GDM1 (cell line): ENCODE results near the gene CEP95.
"Not testable (repeated sequence)": the region's sequence is repeated elsewhere in the genome, so short reads cannot be mapped to it uniquely, and the experiment has no call there.

Experiments
- DNase-seq: peaks from one replicate; lab custom pipeline; 2025; lab: John Stamatoyannopoulos, UW

CEP95 gene

DNA sequence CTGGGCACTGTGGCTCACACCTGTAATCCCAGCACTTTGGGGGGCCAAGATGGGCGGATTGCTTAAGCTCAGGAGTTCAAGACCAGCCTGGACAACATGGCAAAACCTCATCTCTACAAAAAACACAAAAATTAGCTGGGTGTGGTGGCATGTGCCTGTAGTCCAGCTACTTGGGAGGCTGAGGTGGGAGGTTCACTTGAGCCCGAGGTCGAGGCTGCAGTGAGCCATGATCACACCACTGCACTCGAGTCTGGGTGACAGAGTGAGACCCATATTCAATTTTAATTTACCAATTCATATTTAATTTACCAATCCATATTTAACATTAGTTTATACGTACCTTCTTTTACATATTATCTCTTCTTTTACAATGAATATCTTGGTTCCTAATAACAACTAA, 11.5 kb upstream of the CEP95 start:
- not testable (repeated sequence) for DNase-seq

DNA sequence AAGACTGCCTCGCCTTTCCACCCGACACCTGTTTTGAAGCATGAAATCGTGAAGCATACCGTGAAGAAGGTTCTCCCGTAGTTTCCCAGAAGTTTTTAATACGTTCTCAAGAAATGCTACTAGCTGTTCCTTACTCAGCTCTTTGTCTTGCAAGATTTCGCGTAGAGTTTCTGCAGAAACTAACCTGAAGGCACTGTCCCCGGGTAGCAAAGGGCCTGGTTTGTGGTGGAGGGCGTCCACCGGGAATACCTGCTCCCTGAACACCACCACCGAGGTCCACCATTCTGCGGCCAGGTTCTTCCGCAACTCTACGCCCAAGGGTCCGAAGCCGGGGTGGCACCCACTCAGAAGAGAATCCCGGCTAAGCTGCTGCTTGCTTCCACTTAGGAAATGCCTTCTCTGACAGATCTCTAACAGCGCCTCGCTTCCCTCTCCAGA, 10.4 kb upstream of the CEP95 start:
- DNase-seq = no peak

DNA sequence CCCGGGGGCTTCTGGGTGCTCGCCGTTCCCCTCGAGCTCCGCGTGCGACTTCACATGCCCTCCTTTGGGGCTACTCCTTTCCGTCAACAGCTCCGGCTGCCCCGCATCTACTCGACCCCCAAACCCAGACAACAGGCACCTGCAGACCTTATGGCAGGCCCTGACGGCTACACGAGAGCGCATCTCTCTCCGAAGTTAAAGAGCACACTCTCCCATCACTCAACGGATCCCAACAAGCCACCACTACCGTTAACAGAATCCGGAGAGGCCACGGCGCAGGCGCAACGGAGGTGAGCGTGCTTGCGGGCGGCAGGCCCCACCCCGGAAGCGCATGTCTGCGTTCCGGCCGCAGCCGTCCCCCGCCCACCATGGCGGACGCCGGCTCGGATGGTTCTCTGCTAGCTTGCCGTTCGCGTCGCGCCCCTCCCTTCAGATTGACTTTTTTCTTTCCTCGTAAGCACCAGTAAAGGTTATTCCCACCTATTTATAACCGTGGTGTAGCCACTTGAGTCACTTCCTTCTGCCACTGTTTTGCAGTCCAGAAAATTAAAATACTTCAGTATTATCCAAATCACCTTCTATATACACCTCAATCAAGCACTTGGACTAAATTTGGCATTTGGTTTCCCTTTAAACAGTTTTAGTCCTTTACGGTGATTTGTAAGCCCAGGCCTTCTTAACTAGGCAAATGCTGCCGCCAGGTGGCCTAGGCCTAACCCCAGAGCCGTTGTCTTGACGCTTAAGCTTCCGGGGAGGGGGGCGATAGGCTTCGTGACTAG, 9.8 kb upstream of the CEP95 start, which contains the start of gene POLG2:
Gene POLG2, minus strand, starts transcription at position 269 of the 779 bp plus-strand sequence. Its CDS starts 86 bp downstream, at position 183.
- peak; percentile 90 for DNase-seq

DNA sequence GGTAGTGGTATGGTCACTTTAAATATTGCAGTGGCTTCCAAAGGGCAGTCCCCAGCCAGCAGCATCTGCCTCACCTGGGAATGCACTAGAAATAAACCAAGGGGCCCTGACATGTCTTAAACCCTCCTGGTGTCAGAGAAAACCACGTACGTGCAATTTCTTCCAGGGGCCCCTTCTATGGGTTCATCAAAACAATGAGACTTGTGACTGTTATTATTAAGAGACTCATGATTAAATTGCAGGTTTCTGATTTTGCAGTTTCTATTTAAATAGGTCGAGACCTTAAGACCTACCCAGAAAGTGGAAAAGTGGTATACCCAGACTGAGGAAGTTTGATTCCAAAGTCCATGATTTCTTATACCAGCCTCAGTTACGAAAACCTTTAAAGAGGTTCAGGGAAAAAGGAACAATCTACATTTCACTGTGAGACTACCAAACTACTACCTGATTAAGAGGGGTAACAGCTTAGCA, 9.2 kb upstream of the CEP95 start:
- DNase-seq = no peak

DNA sequence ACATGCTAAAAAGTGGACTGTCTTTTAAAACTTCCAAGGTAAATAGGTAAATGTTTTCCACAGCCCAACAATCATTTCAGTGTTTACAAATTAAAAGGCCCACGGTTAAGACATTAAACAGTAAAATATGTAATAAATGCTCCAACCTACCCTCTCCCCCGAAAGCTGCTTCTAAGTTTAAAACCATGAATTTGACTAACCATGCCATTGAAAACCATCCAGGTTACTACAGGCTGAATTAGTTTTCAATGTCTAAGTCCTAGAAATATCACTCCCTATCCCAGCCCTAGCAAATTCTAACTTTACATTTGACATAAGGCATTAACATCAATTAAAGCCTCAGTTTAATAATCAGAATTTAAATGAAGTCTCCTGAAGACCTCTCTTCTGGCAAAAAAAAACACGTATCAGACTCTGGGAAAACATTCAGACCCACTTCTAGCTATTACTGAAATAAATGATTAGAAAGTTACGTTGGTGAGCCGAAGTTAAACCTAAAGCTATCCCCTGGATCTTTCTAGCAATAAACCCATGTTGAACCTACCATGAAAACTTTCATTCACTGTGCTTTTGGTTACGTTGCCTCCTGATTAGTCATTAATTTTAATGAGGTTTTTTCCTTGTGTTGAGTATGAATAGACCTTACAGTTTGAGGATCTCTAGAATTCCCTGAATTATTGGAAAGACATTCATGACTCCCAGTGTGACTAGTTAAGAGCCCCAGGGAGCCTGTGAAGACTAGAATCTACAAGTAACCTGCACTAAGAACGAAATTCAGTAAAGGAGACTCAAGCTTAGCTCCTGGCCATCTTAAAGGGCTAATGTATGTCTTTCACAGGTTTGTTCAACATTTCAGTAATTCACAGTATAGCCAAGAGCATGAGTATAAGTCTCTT, 8.2 kb upstream of the CEP95 start:
- DNase-seq = no peak

DNA sequence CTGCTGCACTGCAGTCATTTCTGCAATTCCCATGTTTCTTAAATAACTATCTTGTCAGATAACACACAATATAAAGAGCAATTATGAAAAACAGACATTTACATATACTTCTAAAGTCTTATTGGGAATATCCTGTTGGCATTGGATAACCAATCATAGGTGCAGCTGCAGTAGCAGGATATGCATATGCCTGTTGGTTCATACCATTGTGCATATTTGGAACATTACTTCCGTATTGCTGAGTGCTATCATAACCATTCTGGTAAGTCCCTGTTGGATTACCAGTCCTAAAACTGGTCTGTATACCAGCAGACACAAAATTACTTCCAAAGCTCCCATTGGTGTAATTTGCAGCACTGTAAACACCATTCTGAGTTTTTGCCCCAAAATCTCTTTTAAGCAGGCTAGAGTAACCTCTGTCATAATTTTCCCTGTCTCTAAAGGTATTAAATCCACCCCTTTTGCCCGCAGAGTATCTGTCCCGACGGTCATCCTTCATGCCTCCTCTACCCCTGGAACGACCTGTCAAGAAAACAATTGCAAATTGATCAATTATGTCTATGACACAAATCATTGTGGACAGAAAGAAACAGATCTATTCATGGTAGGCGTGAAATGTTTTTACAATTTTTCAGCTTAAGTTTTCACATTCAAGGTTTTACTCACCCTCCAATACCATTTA, 6.8 kb upstream of the CEP95 start:
- DNase-seq = no peak

DNA sequence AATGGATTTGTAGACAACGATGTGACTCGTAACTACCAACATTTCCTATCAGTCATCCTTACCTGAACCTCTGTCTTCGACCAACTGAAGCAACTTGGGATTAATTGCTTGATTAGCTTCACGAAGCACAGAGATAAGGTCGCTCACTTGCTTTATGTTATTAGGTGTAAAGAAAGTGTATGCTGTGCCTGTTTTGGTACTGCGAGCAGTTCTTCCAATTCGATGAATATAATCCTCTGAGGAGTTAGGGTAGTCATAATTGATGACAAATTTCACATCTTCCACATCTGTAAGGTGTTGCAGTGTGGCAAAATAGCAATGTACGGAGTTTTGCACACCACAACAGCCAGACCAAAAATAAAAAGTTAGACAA, 6.3 kb upstream of the CEP95 start:
- DNase-seq = no peak

DNA sequence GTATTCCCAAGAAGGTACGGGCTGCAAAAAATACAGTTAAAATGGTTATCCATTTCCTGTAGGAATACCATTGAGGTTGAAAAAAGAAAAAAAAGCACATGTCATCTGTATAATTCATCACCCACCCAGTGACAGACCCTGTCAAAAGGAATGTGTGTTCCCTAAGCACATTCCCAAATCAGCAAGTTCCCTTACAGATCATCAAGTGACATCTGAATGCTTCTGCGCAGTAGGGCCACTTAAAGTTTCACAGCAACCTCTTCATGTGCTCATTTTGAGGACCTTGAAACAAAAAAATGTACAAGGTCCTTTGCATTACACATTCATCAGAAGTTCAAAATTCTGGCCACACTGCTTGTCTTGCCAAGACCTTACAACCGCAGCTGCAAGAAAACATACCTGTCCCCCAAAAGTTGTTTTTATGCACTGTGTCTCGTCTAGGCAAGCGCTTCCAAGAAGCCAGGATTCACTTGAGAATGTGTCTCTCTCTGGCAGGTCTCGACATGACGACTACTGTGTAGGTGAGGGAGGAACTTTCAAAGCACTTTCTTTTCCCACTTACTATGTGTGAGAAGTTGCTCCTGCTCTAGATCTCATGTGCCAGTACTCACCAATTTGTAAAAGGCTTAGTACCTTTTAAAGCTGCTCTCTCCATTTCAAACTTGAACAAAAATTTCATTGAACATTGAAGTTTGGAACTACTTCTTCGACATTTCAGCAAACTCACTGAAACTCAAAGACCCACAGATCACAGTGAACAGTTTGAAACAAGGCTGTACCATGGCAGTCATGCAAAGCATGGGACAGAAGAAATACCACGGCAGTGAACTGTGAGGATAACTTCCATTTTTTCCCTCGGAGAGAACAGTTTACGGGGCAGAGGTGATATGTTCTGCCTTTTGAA, 5.7 kb upstream of the CEP95 start:
- DNase-seq = no peak

DNA sequence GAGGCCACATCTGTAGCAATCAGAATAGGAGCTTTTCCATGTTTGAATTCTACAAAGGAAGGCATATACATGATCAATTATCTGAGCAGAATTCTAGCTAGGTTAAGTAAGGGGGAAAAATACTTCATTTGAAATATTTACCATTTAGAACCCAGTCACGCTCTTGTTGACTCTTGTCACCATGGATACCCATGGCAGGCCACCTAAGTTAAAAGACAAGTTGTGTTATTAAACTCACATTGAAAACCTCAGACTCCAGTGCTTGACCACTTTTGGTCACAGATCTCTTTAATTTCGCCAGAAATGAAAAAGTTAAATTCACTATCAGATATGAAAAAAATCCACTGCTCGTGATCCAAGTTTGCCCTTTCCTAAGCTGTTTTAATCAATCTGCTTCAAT, 4.8 kb upstream of the CEP95 start:
- DNase-seq = no peak

DNA sequence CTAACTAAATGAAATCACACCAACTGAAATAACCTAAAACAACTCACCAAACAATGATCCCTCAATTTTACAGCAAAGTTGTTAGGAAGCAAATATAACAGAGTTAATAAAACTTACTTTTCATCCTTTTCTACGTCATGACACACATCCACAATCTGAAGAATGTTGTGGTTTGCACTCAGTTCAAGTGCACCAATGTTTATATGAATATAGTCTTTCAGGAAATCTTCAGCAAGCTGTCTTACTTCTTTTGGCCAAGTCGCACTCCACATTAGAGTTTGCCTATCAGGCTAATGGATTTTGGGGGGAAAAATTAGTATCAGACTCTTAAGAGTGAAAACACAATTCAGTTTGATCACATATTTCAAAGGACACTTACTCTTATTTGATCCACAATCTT, 4.0 kb upstream of the CEP95 start:
- DNase-seq = no peak

DNA sequence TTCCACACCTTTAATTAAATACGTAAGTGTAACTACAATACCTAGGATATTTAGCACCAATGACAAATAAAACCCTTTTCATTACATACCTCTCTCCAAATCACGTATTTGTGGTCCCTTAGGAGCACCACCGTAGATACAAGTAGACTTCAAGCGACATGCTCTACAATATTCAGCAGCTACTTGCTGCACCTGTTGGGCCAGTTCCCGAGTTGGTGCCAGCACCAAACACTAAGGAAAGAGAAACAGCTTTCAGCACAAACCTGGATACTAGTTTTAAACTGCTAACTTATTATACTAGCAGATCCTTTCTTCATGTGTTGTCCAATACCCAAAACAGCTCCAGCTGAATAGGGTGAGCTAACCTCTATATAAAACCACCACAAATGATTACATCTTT, 3.4 kb upstream of the CEP95 start:
- DNase-seq = no peak

DNA sequence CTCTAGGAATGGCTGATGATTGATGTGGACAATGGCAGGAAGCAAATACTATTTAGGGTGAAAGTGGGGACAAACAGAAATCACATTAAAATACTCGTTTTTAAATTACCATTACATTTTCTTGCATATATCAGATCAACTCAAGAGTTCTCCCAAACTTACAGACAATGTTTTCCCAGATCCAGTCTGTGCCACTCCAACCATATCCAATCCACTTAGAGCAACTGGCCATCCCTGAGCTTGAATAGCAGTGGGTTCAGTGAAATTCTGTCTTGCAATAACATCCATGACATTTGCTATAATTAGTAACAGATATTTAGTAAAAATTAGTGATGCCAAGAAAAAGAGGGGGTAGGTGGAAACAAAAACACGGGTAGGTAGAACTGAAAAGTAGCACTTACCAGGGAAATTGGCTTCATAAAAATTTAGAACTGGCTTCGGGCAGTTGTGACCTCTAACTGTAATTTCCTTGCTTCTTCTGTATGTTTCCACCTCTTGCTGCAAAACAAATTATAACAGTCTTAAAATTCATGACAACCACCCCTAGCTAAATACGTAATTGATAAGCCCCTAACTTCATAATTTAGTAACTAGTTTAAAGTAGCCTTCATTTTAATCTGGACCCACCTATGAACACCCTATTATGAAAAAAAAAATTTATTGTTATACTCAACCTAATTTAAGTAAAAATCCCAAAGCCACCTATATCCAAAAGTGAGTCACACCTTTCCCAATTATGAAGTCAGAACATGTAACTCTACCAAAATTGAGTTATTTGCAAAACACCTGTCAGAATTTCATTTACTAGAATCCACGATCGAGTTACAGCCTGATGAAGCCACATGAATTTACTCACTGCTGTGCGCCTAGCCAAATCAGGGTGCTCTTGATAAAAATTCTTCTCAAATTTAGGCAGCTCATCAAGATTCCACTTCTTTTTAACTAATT, 2.7 kb upstream of the CEP95 start:
- DNase-seq = no peak

DNA sequence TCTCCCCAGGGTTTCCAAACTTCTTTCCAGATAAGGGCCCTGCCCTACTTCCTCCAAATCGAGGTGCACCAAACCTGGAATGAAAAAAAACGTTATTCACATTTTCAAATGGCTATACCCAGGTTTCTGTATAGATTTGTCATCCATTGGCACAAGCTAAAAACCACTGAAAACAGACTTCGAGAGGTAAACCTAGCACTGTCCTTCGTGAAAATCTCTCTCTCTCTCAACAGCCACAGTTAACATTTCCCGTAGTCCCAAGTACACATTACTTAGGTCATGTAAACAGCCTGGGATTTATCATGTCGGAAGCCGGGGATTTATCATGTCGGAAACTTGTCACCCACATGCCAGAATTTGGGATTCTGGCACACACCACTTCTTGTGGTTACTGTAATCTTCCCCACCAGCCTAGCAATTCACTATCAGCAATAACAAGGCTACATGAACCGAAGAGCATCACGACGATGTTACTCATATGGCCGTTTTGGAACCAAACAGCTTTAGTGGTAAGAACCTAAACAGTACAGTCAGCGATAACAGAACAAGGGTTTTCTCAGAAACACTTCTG, 1.9 kb upstream of the CEP95 start:
- no peak for DNase-seq

DNA sequence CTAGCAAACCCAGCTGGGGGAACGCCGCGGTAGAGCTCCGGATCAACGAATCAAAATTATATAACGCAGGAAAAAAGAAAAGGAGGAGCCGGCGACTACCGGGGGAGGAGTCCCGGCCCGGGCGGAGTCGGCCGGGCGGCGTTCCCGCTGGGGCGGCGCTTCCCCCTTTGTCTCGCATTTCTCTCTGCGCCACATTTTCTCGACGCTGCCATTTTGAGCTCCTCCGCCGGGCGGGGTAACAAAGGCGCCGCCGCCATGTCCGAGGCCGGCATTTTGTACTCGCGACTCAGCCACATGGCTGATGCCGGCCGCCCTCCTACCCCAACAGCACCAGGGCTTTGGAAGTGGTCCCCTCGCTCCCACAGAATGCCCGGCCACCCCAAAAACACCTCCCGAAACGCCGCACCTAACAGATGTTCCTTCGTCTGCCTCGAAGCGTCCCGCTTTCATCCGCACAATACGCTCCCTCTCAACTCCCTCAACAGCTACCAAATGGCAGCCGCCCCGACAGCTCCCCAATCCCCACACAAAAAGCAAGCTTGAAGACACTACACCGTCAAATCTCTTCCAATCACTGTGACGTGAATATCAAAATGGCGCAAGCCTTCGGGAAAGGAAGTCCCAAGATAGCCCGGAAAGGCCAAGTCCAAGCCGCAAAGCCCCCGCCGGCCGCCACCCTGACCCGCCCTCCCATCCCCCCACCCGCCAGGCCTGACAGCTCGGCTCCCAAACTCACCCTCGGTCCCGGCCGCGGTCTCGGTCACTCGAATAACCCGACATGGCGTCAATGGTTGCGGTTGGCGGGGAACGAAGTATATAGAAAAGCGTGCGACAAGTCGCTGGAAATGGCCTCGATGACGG, 1.2 kb upstream of the CEP95 start:
- DNase-seq = peak; percentile 75

DNA sequence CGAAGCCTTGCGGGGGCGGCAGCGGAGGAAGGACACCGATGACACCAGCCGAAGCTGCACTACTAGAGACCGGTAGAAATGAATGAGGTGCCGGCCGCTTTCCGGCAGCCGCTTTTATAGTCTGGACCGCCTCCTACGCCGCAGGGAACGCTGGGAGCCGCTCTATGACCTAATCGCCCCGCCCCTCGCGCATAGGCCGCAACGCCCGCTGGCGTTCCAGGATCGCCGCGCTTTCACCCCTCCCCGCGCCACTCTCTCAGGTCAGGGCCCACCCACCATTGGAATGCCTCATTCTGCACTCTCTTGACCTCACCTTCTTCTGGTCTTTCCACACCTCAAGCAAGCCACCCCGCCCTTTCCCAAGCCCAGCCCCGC, 589 bp upstream of the CEP95 start, which contains the start of gene DDX5:
Gene DDX5, minus strand, starts transcription at position 89 of the 375 bp plus-strand sequence. CDS start 170 bp downstream, outside the sequence.
- DNase-seq = peak; percentile 99

DNA sequence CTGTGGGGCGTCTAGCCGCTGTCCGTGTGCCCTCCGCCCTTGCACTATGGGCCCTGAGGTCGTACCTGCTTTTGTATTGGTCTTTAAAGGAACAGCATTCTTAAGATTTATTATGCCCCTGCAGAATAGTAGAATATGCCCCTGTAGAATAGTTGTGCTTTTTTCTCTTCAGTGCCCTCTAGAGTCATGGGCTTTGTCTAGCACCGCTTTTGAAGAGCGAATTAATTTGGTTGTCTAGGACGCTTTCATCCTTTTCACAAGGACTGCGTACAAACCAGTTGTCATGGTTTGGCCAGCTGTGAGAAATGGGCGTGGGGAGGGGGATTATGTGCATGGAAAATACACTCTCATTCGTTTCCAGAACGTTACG, 621 bp downstream of the CEP95 start:
- DNase-seq = peak; percentile 21

DNA sequence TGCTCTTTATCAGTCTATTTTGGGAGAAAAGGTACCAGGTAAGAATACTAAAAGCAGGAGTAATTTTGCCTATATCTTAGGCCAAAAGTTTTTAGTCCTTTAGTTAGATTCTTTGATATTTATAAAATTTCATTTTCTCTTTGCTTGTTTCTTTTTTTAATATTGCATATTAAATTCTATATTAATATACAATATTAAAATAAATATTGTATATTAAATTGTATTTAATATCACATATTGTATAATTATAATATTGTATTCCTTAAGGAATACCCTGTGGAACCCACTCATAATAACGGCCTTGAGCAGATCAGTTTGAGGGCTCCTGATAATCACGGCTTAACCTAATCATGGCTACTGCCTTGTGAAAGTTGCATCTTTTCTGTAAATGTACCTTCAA, 1.9 kb downstream of the CEP95 start:
- DNase-seq = no peak

DNA sequence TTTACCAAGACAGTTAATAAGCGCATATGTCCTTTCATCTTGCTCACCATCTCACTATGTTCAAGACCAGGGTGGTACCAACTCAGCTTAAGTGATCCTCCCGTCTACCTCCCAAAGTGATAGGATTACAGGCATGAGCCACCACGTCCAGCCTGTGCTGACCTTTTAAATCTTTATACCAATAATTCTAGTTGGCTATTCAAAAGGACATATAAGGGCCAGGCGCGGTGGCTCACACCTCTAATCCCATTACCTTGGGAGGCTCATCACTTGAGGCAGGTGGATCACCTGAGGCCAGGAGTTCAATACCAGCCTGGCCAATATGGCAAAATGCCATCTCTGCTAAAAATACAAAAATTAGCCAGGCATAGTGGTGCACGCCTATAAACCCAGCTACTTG, 2.4 kb downstream of the CEP95 start:
- no peak for DNase-seq

DNA sequence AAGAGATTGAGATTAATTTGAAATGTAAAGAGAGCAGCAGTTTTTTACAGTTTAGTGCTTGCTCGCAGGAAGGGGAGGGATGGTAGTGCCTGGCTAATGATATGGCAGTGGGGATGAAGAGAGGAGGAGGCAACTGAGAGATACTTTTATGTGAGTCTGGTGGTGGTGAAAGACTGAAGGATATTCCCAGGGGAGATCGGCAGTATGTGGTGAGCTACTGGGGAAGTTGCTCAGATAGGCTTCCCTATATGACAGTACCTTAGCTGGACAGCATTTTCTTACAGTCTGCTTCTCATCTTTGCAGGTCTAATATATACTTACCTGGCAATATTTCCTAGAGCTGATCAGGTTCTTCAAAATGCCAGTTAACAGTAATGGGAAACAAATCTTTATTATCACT, 8.6 kb downstream of the CEP95 start:
- no peak for DNase-seq
